ENCODE data around the gene RBP7.

Gene RBP7

DNA sequence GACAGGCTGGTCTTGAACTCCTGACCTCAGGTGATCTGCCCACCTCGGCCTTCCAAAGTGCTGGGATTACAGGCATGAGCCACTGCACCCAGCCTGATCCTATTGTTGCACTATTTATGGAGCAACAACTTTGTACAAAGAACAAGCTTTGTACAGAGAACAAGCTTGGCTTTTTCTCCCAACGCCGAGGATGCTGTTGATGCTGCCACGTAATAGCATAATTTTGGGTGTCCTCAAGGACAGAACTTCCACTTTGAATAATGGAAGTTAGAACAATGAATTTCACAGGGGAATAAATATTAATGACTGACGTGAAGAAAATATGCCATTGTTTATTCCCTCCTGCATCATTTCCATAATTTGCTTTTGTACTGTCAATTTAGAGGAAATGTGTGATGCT is 12.8 kb upstream of the RBP7 start:
- TF ChIP-seq GABPA (IDR thresholded peaks at IDR 0.05; ENCODE audit: low read depth) (no peak), POLR2AphosphoS5 (IDR thresholded peaks at IDR 0.05; ENCODE audit: low read depth) (no peak), SPI1 (IDR thresholded peaks at IDR 0.05; ENCODE audit: borderline replicate concordance, low read depth) (no peak), CTCF (IDR thresholded peaks at IDR 0.05; ENCODE audit: insufficient read depth, low read length) (no peak)
- TF ChIP-seq, protein P1, sequence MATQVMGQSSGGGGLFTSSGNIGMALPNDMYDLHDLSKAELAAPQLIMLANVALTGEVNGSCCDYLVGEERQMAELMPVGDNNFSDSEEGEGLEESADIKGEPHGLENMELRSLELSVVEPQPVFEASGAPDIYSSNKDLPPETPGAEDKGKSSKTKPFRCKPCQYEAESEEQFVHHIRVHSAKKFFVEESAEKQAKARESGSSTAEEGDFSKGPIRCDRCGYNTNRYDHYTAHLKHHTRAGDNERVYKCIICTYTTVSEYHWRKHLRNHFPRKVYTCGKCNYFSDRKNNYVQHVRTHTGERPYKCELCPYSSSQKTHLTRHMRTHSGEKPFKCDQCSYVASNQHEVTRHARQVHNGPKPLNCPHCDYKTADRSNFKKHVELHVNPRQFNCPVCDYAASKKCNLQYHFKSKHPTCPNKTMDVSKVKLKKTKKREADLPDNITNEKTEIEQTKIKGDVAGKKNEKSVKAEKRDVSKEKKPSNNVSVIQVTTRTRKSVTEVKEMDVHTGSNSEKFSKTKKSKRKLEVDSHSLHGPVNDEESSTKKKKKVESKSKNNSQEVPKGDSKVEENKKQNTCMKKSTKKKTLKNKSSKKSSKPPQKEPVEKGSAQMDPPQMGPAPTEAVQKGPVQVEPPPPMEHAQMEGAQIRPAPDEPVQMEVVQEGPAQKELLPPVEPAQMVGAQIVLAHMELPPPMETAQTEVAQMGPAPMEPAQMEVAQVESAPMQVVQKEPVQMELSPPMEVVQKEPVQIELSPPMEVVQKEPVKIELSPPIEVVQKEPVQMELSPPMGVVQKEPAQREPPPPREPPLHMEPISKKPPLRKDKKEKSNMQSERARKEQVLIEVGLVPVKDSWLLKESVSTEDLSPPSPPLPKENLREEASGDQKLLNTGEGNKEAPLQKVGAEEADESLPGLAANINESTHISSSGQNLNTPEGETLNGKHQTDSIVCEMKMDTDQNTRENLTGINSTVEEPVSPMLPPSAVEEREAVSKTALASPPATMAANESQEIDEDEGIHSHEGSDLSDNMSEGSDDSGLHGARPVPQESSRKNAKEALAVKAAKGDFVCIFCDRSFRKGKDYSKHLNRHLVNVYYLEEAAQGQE (IDR thresholded peaks at IDR 0.05; ENCODE audit: insufficient replicate concordance, low read depth) = no peak
- Histone ChIP-seq H3K4me3 (replicated peaks; ENCODE audit: insufficient read depth, low read length) (no peak overlapping the region), H3K27me3 (ENCODE audit: insufficient read depth, poor library complexity, severe bottlenecking) (no peaks in the 10 kb centered on the region), H3K27ac (replicated peaks) (no peak overlapping the region)
- DNase-seq (ENCODE audit: low read depth in 1 of 2, low spot score in 1 of 2) = no peak

- no peak overlapping the region for H3K27ac ChIP-seq (replicated peaks)
- TF ChIP-seq SPI1 (IDR thresholded peaks at IDR 0.05; ENCODE audit: borderline replicate concordance, low read depth) = no peak
- TF ChIP-seq CTCF (IDR thresholded peaks at IDR 0.05; ENCODE audit: insufficient read depth, low read length) = no peak
- TF ChIP-seq, protein P1 (IDR thresholded peaks at IDR 0.05; ENCODE audit: insufficient replicate concordance, low read depth) = no peak
- no peak for TF ChIP-seq POLR2AphosphoS5 (IDR thresholded peaks at IDR 0.05; ENCODE audit: low read depth)
- no peak for TF ChIP-seq GABPA (IDR thresholded peaks at IDR 0.05; ENCODE audit: low read depth)
- DNase-seq (ENCODE audit: low read depth in 1 of 2, low spot score in 1 of 2) = no peak
- no peak overlapping the region for H3K4me3 ChIP-seq (replicated peaks; ENCODE audit: insufficient read depth, low read length)
- no peaks in the 10 kb centered on the region for H3K27me3 ChIP-seq (ENCODE audit: insufficient read depth, poor library complexity, severe bottlenecking)
Observed at GRCh38 chr1:9985001-9985400, 12.0 kb upstream of the RBP7 start.

DNA sequence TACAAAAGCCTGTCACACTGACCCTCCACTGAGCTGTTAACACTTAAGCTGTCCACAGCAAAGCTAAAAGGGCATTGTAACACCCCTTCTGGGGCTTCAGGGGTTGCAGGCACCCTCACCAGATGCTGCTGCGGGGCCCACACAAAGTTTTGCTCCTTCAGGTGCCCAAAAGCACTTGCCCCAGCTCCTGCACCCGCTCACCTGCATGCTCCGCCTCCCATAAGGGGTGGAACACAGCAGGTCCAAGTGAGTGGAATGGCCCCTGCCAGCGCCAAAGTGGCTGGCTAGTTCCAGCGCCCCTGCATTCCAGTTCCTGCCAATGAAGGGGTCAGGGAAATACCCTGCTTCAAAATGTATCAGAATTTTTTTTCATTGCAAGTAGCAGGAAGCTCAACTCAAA is 7.3 kb upstream of the RBP7 start:
- TF ChIP-seq SPI1 (IDR thresholded peaks at IDR 0.05; ENCODE audit: borderline replicate concordance, low read depth) (no peak), POLR2AphosphoS5 (IDR thresholded peaks at IDR 0.05; ENCODE audit: low read depth) (no peak), CTCF (IDR thresholded peaks at IDR 0.05; ENCODE audit: insufficient read depth, low read length) (no peak), GABPA (IDR thresholded peaks at IDR 0.05; ENCODE audit: low read depth) (no peak)
- TF ChIP-seq, protein P1 (IDR thresholded peaks at IDR 0.05; ENCODE audit: insufficient replicate concordance, low read depth) = no peak
- H3K27ac ChIP-seq (replicated peaks) = no peak overlapping the region
- H3K27me3 ChIP-seq (ENCODE audit: insufficient read depth, poor library complexity, severe bottlenecking) = no peaks in the 10 kb centered on the region
- DNase-seq (ENCODE audit: low read depth in 1 of 2, low spot score in 1 of 2) = no peak
- no peak overlapping the region for H3K4me3 ChIP-seq (replicated peaks; ENCODE audit: insufficient read depth, low read length)
